SK-N-SH (cell line): Measurements from ENCODE around the gene TTC23. TPM values are rescaled to one million over a fixed set of nuclear protein-coding genes. Genes with fewer than 3 reads are reported as not detected.
A peak's percentile ranks its signal among the peaks of the same experiment; 100 is the strongest.

Experiments used
- CTCF ChIA-PET: fragments of 300-600, 350-600 bp; formaldehyde crosslinking; extraction: SDS; loops from one replicate; lab custom pipeline; 2021; lab: Yijun Ruan, JAX
- POLR2A ChIA-PET: fragments of 350-600 bp; sonication (Branson Sonifier 250); formaldehyde crosslinking; extraction: SDS; loops from one replicate; lab custom pipeline; 2020; ENCODE audit warnings: antibody characterized with exemption, inconsistent platforms; lab: Yijun Ruan, JAX
- DNase-seq: peaks from one replicate; pipeline ENCODE4 v3.0.0; 2012
- H2AFZ ChIP-seq: fragments of 200-600 bp; sonication (generic); 2 replicates; pipeline ENCODE4 v1.8.1; 2016; ENCODE audit warnings: antibody characterized with exemption, mild to moderate bottlenecking, low read depth
- H3F3A ChIP-seq: fragments of 200-600 bp; sonication (generic); replicated peaks from 2 replicates; pipeline ENCODE3; 2016; ENCODE audit warnings: antibody characterized with exemption, mild to moderate bottlenecking; ENCODE audit not compliant: insufficient read depth
- H3K27ac ChIP-seq, 2 experiments: fragments of 200-500 bp in 1 of 2; fragments of 200-600 bp in 1 of 2; sonication (Bioruptor generic) in 1 of 2; sonication (generic), shearing (Covaris generic) in 1 of 2; 2 replicates each; pipeline versions ENCODE4 v1.5.1 to v1.6.1; 2014 to 2016; ENCODE audit warnings: low read depth in 2 of 2, inconsistent platforms in 1 of 2, low read length in 1 of 2, mild to moderate bottlenecking in 1 of 2, mixed read lengths in 1 of 2
- H3K27me3 ChIP-seq: fragments of 200-600 bp; sonication (generic), shearing (Covaris generic); 2 replicates; pipeline ENCODE4 v1.6.1; 2016; ENCODE audit warnings: mixed run types; ENCODE audit not compliant: insufficient read depth
- H3K36me3 ChIP-seq, 2 experiments: fragments of 200-500 bp in 1 of 2; fragments of 200-600 bp in 1 of 2; sonication (Bioruptor generic) in 1 of 2; sonication (generic) in 1 of 2; replicated peaks in 1 of 2; 2 replicates each; pipeline versions ENCODE3 to v1.5.1; 2014 to 2016; ENCODE audit warnings: low read length in 1 of 2, mild to moderate bottlenecking in 1 of 2; ENCODE audit not compliant: insufficient read depth in 2 of 2, control insufficient read depth in 1 of 2
- H3K4me1 ChIP-seq, 2 experiments: fragments of 200-500 bp in 1 of 2; fragments of 200-600 bp in 1 of 2; sonication (Bioruptor generic) in 1 of 2; sonication (generic), shearing (Covaris generic) in 1 of 2; 2 replicates each; pipeline versions ENCODE4 v1.5.1 to v1.6.1; 2014 to 2016; ENCODE audit warnings: low read depth in 1 of 2, low read length in 1 of 2, mixed run types in 1 of 2; ENCODE audit not compliant: insufficient read depth in 2 of 2, control insufficient read depth in 1 of 2
- H3K4me2 ChIP-seq: fragments of 200-600 bp; sonication (generic), shearing (Covaris generic); 2 replicates; pipeline ENCODE4 v1.6.1; 2017; ENCODE audit warnings: mixed run types
- H3K4me3 ChIP-seq, 2 experiments: fragments of 200-500 bp in 1 of 2; fragments of 200-600 bp in 1 of 2; sonication (Bioruptor generic) in 1 of 2; sonication (generic), shearing (Covaris generic) in 1 of 2; 2 replicates each; pipeline versions ENCODE4 v1.5.1 to v1.8.1; 2014 to 2016; ENCODE audit warnings: low read depth in 2 of 2, inconsistent platforms in 1 of 2, low read length in 1 of 2, mild to moderate bottlenecking in 1 of 2, mixed read lengths in 1 of 2, moderate library complexity in 1 of 2
- H3K79me2 ChIP-seq: fragments of 200-600 bp; sonication (generic); 2 replicates; pipeline ENCODE4 v1.8.1; 2017; ENCODE audit warnings: mild to moderate bottlenecking; ENCODE audit not compliant: insufficient read depth
- H3K9ac ChIP-seq: fragments of 200-600 bp; sonication (generic); 2 replicates; pipeline ENCODE4 v1.6.1; 2017; ENCODE audit warnings: mixed run types
- H3K9me2 ChIP-seq: fragments of 200-600 bp; sonication (generic); 2 replicates; pipeline ENCODE4 v1.6.1; 2017; ENCODE audit warnings: mixed run types
- H3K9me3 ChIP-seq: fragments of 200-600 bp; sonication (generic); 2 replicates; pipeline ENCODE4 v1.6.1; 2017; ENCODE audit warnings: mixed run types, mild to moderate bottlenecking, moderate library complexity
- H4K20me1 ChIP-seq: fragments of 200-600 bp; sonication (generic); 2 replicates; pipeline ENCODE4 v1.6.1; 2017; ENCODE audit warnings: mild to moderate bottlenecking, mixed run types; ENCODE audit not compliant: insufficient read depth
- CTCF ChIP-seq: fragments of 200-600 bp; sonication (generic); IDR thresholded peaks from 2 replicates; pipeline ENCODE4 v1.6.1; 2017; ENCODE audit warnings: antibody characterized with exemption, mild to moderate bottlenecking, moderate library complexity
- FOXJ3 ChIP-seq: sonication (generic); formaldehyde crosslinking; IDR thresholded peaks from 2 replicates; pipeline ENCODE4 v1.5.1; 2020; ENCODE audit warnings: mild to moderate bottlenecking, missing genetic modification reagents
- NFIC ChIP-seq: IDR thresholded peaks from 2 replicates; pipeline ENCODE4 v1.4.0; 2012; ENCODE audit warnings: borderline replicate concordance
- NRF1 ChIP-seq: IDR thresholded peaks from 2 replicates; pipeline ENCODE4 v1.6.1; 2012; ENCODE audit warnings: low read depth, mild to moderate bottlenecking, low read length
- POLR2AphosphoS5 ChIP-seq: IDR thresholded peaks from 2 replicates; pipeline ENCODE4 v1.6.1; 2012; ENCODE audit warnings: low read depth, low read length
- RAD21 ChIP-seq: IDR thresholded peaks from 2 replicates; pipeline ENCODE4 v1.6.1; 2012; ENCODE audit warnings: mild to moderate bottlenecking, low read length
- TAF1 ChIP-seq: IDR thresholded peaks from 2 replicates; pipeline ENCODE4 v1.6.1; 2012; ENCODE audit warnings: low read depth, mild to moderate bottlenecking, low read length, moderate library complexity, borderline replicate concordance
- ZBTB33 ChIP-seq: IDR thresholded peaks from 2 replicates; pipeline ENCODE4 v1.4.0; 2012; ENCODE audit warnings: low read depth, borderline replicate concordance
- WGBS: methylation state at CpG from one replicate; pipeline ENCODE4 v1.1.6; 2017; ENCODE audit warnings: low lambda C conversion rate; 5-methylcytosine and 5-hydroxymethylcytosine counted together
- polyA plus RNA-seq, 3 experiments: library from polyadenylated mRNA; depleted of rRNA; stranded (reverse); fragments of >200 nt; gene quantifications; 2 replicates each; pipeline ENCODE4 v1.2.3, GENCODE V29; 2012

The TTC23 gene
- polyA plus RNA-seq, 1 of the 3 experiments (the other 2 are of a cell fraction): 0.79 TPM

GRCh38 chr15:99125061-99125891 lies 124.1 kb downstream of the TTC23 start:
- ChIA-PET POLR2A (no interaction called here), CTCF (interaction anchor here (1.4 to 9.7 kb wide), 4 partner anchors 10 to 109 kb away, joined by 3 to 102 read pairs (median 15); partner anchors contain the start of gene SYNM)
- Histone ChIP-seq H3K27ac (peak overlapping the region; percentile 95 to 100; a peak in 3 of 4 replicates), H3K4me1 (peaks cover 14 to 55% of the 10 kb centered on the region in 2 experiments), H3K9ac (no peak overlapping the region), H3K79me2 (no peaks in the 10 kb centered on the region), H2AFZ (no peak overlapping the region), H3K36me3 (peaks cover 6 to 22% of the 10 kb centered on the region in 2 experiments), H3F3A (peaks cover 27% of the 10 kb centered on the region), H3K4me3 (no peak overlapping the region), H3K27me3 (no peaks in the 10 kb centered on the region), H3K9me3 (no peaks in the 10 kb centered on the region), H3K4me2 (no peak overlapping the region), H4K20me1 (no peaks in the 10 kb centered on the region), H3K9me2 (no peaks in the 10 kb centered on the region)
- 83% methylated on average over 21 of the region's 29 CpGs for WGBS
- TF ChIP-seq ZBTB33 (no peak), FOXJ3 (CRISPR knock-in tag) (no peak), CTCF (no peak), TAF1 (no peak), NRF1 (no peak), NFIC (no peak), POLR2AphosphoS5 (no peak)
- DNase-seq: no peak

GRCh38 chr15:99124641-99125040 lies 124.7 kb downstream of the TTC23 start:
- no peaks in the 10 kb centered on the region for H4K20me1 ChIP-seq
- 89% methylated on average over 6 of the region's 8 CpGs for WGBS
- H3K9ac ChIP-seq: no peak overlapping the region
- H3F3A ChIP-seq: peaks cover 27% of the 10 kb centered on the region
- TF ChIP-seq CTCF: no peak
- TF ChIP-seq RAD21: no peak
- TF ChIP-seq NRF1: no peak
- H3K4me1 ChIP-seq: peaks cover 14 to 55% of the 10 kb centered on the region in 2 experiments
- ChIA-PET CTCF (interaction anchor here (1.4 to 9.7 kb wide), 5 partner anchors 11 to 110 kb away, joined by 3 to 102 read pairs (median 6); partner anchors contain the start of gene SYNM), POLR2A (no interaction called here)
- H3K79me2 ChIP-seq: no peaks in the 10 kb centered on the region
- peak overlapping the region; percentile 95 to 100 for H3K27ac ChIP-seq
- no peak overlapping the region for H3K4me3 ChIP-seq
- peak overlapping the region; percentile 86 for H3K4me2 ChIP-seq
- H3K36me3 ChIP-seq: peaks cover 3 to 16% of the 10 kb centered on the region in 2 experiments
- no peaks in the 10 kb centered on the region for H3K9me3 ChIP-seq
- DNase-seq: no peak
- no peaks in the 10 kb centered on the region for H3K9me2 ChIP-seq
- peak overlapping the region; percentile 75; the same call in 1 of the 2 replicates for H2AFZ ChIP-seq
- no peaks in the 10 kb centered on the region for H3K27me3 ChIP-seq
